ENCODE measurements around the gene FRYL.
"Not testable (repeated sequence)": the region's sequence is repeated elsewhere in the genome, so short reads cannot be mapped to it uniquely, and the experiment has no call there.

The FRYL gene

DNA sequence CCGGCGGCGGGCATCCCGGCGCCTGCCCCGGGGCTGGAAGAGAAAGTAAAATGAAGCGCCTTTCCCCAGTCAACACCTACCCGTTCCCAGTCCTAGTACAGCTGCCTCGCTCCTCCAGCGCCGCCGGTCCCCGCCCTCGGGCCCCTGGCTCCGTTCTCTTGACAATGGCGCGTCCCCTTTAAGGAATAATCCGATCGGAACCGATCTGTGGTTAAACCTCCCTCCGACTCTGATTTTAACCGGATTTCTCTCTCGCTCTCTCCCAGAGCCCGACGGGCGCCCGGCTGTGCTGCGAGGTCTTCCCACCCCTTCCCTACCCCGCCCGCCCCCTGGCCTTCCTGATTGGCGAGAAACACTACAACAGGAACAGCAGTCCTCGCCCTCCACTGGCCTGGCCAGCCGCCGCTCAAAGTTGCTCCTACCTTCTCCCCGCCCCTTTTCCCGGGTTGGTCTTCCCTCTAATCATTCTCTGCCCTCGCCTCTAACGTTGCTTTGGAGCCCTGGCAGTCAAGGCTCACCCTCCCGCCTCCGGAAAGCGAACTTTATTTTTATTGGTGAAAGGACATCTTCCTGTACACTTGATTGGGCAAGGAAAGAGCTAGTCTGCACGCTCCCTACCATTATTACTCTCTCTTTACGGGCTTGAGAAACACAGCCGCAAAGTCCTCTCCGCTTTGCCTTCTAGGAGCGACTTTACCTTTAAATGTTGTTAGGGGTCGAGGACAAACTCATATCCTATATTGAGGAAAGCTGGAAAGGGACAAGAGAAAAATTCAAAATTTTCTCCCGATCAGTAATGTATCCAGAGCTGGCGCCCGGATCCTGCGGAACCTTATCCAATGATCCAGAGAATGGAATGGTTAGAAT, at the start of gene FRYL:
FRYL (minus strand) TSS at position 282 of the 867 bp plus-strand sequence. CDS start 145,869 bp downstream, outside the sequence.
- TF ChIP-seq, protein P1, sequence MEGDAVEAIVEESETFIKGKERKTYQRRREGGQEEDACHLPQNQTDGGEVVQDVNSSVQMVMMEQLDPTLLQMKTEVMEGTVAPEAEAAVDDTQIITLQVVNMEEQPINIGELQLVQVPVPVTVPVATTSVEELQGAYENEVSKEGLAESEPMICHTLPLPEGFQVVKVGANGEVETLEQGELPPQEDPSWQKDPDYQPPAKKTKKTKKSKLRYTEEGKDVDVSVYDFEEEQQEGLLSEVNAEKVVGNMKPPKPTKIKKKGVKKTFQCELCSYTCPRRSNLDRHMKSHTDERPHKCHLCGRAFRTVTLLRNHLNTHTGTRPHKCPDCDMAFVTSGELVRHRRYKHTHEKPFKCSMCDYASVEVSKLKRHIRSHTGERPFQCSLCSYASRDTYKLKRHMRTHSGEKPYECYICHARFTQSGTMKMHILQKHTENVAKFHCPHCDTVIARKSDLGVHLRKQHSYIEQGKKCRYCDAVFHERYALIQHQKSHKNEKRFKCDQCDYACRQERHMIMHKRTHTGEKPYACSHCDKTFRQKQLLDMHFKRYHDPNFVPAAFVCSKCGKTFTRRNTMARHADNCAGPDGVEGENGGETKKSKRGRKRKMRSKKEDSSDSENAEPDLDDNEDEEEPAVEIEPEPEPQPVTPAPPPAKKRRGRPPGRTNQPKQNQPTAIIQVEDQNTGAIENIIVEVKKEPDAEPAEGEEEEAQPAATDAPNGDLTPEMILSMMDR (IDR thresholded peaks at IDR 0.05): no peak
- no peaks in the 10 kb centered on the region for H3K27me3 ChIP-seq (ENCODE audit: control insufficient read depth, insufficient read depth, low read length)
- H3K9ac ChIP-seq: peak within 1 kb of the TSS; percentile 84
- peak within 1 kb of the TSS; percentile 85 for H3K4me3 ChIP-seq (ENCODE audit: low read depth, low read length)
- H3K4me1 ChIP-seq: peaks cover 2% of the 10 kb centered on the region
- H3K79me2 ChIP-seq: peaks cover 2% of the 10 kb centered on the region
- peak within 1 kb of the TSS; percentile 92 for H3K27ac ChIP-seq
- peak within 1 kb of the TSS; percentile 80 for H2AFZ ChIP-seq
- H3K4me2 ChIP-seq (ENCODE audit: low read length): peak within 1 kb of the TSS; percentile 90
- no peaks in the 10 kb centered on the region for H3K9me3 ChIP-seq (ENCODE audit: control insufficient read depth, low read length)
- H3K36me3 ChIP-seq (ENCODE audit: control insufficient read depth, insufficient read depth, low read length): no peaks in the 10 kb centered on the region

DNA sequence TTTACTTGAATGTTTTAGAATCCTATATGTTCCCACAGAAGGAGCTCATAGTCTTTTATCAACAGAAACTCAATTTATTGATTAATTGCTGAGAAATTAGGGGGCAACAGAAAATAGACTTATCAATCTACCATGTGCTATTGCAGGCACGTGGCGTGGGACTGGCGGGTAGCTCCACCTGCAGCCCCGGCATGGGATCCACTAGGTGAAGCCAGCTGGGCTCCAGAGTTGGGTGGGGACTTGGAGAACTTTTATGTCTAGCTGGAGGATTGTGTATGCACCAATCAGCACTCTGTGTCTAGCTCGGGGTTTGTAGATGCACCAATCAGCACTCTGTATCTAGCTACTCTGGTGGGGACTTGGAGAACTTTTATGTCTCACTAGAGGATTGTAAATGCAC, 47.5 kb upstream of the FRYL start:
- TF ChIP-seq, protein P1 (IDR thresholded peaks at IDR 0.05): no peak
- Histone ChIP-seq H3K27ac (no peak overlapping the region), H3K79me2 (peaks cover 5% of the 10 kb centered on the region), H3K9ac (no peak overlapping the region), H3K4me3 (ENCODE audit: low read depth, low read length) (no peak overlapping the region), H2AFZ (no peak overlapping the region), H3K4me1 (peaks cover 3% of the 10 kb centered on the region), H3K27me3 (ENCODE audit: control insufficient read depth, insufficient read depth, low read length) (no peaks in the 10 kb centered on the region), H3K36me3 (ENCODE audit: control insufficient read depth, insufficient read depth, low read length) (no peaks in the 10 kb centered on the region), H3K4me2 (ENCODE audit: low read length) (no peak overlapping the region), H3K9me3 (ENCODE audit: control insufficient read depth, low read length) (no peaks in the 10 kb centered on the region)

DNA sequence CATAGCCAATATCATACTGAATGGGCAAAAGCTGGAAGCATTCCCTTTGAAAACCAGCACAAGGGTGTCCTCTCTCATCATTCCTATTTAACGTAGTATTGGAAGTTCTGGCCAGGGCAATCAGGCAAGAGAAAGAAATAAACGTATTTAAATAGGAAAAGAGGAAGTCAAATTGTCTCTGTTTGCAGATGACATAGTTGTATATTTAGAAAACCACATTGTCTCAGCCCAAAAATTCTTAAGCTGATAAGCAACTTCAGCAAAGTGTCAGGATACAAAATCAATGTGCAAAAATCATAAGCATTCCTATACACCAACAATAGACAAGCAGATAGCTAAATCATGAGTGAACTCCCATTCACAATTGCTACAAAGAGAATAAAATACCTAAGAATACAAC, 41.4 kb upstream of the FRYL start:
- H3K36me3 ChIP-seq (ENCODE audit: control insufficient read depth, insufficient read depth, low read length); H3K4me2 ChIP-seq (ENCODE audit: low read length); H3K4me1 ChIP-seq; H2AFZ ChIP-seq; H3K9me3 ChIP-seq (ENCODE audit: control insufficient read depth, low read length); H3K4me3 ChIP-seq (ENCODE audit: low read depth, low read length); H3K79me2 ChIP-seq; H3K27ac ChIP-seq; H3K27me3 ChIP-seq (ENCODE audit: control insufficient read depth, insufficient read depth, low read length); H3K9ac ChIP-seq: not testable (repeated sequence)

DNA sequence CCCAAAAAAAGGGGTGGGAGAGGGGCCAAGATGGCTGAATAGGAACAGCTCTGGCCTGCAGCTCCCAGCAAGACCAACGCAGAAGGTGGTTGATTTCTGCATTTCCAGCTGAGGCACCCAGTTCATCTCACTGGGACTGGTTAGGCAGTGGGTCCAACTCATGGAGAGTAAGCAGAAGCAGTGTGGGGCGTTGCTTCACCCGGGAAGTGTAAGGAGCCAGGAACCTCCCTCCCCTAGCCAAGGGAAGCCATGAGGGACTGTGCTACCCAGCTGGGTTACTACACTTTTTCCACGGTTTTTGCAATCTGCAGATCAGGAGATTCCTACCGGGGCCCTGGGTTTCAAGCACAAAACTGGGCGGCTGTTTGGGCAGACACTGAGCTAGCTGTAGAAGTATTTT, 36.9 kb upstream of the FRYL start:
- H2AFZ ChIP-seq: no peak overlapping the region
- H3K4me2 ChIP-seq (ENCODE audit: low read length): no peak overlapping the region
- H3K9me3 ChIP-seq (ENCODE audit: control insufficient read depth, low read length): no peaks in the 10 kb centered on the region
- TF ChIP-seq, protein P1 (IDR thresholded peaks at IDR 0.05): no peak
- no peaks in the 10 kb centered on the region for H3K79me2 ChIP-seq
- H3K27ac ChIP-seq: no peak overlapping the region
- H3K4me3 ChIP-seq (ENCODE audit: low read depth, low read length): no peak overlapping the region
- H3K27me3 ChIP-seq (ENCODE audit: control insufficient read depth, insufficient read depth, low read length): no peaks in the 10 kb centered on the region
- H3K9ac ChIP-seq: no peak overlapping the region
- no peaks in the 10 kb centered on the region for H3K36me3 ChIP-seq (ENCODE audit: control insufficient read depth, insufficient read depth, low read length)
- no peaks in the 10 kb centered on the region for H3K4me1 ChIP-seq

DNA sequence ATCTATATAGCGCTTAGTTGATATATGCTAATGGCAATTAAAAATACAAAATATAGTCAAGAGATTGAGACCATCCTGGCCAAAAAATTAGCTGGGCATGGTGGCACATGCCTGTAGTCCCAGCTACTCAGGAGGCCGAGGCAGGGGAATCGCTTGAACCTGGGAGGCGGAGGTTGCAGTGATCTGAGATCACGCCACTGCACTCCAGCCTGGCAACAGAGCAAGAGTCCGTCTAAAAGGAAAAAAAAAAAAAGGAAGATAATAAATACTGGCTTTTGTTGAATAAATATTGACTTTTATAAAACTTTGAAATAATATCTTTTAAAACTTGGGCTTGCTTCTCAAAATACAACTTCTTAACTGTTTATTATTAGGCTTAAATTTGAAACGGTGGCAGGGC, 36.2 kb upstream of the FRYL start:
- not testable (repeated sequence) for H3K79me2 ChIP-seq; H3K9me3 ChIP-seq (ENCODE audit: control insufficient read depth, low read length); H3K36me3 ChIP-seq (ENCODE audit: control insufficient read depth, insufficient read depth, low read length); H3K4me2 ChIP-seq (ENCODE audit: low read length); H2AFZ ChIP-seq; H3K9ac ChIP-seq; H3K4me1 ChIP-seq; H3K27me3 ChIP-seq (ENCODE audit: control insufficient read depth, insufficient read depth, low read length); H3K4me3 ChIP-seq (ENCODE audit: low read depth, low read length); H3K27ac ChIP-seq
